NCI-H345 treated with DMSO at 0.1 percent for 48 hours (cell line): Measurements from ENCODE around the gene KDELR1.
"Not testable (repeated sequence)": the region's sequence is repeated elsewhere in the genome, so short reads cannot be mapped to it uniquely, and the experiment has no call there.

Experiments used
- DNase-seq: peaks from one replicate; lab custom pipeline; 2025; ENCODE audit not compliant: unreplicated experiment; lab: John Stamatoyannopoulos, UW

The KDELR1 gene

DNA sequence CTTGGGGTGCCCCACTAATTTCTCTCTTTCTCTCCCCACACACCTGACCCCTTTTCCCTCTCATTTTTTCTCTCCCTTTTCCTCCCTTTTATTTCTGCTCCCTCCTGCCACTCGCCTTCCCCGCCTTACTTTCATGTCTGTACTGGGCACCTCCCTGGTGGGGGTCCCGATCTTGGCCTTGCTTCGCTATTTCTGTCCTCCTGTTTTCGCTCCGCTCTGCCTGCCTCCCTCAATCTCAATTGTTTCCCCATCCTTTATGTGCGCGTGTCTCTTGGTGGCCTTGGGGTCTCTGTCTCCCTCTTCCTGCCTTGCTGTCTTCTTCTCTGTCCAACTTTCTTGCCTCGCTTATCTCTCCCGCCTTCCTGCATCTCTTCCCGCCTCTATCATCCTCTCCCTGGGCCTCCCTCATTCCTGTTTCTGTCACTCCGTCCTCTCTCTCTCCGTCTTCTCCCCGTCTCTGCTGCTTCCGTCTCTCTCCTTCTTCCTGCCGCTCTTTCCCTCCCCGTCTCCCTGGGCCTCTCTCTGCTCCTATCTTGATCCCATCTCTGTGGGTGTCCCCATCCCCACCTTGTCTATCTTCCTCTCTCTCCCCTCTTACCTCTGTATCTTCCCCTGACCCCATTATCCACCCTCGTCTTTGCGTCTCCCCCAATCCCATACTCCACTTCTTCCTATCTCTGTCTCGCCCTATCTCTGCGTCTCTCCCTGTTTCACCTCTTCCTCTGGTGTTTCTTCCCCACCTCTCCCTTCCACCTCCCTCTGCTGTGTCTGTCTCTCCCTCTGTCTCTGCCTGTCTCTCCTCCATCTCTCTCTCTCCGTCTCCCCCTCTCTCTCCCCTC lies 6.1 kb upstream of the KDELR1 start:
- no peak for DNase-seq

- no peak for DNase-seq
These were observed 5.4 kb upstream of the KDELR1 start for GRCh38 chr19:48396824-48397176.

- no peak for DNase-seq
These were observed 4.9 kb upstream of the KDELR1 start for GRCh38 chr19:48396016-48396823.

DNA sequence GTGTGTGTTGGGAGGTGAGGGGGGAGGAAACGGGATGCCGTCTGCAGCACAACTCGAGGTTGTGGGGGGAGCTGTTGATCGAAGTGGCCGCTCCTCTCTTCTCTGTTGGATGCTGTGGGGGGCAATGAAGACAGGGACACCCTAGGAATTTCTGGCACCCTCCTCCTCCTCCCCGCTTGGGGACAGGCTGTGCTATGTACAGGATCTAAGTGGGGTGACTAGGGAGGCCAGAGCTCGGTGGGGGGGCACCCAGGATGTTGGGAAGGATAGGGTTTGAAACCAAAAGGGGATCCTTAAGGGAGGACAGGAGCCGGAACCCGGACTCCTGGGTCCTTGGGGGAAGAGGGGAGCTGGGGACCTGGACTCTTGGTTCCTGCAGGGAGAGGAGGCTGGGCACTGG lies 4.1 kb upstream of the KDELR1 start:
- DNase-seq, result no peak

GRCh38 chr19:48395170-48395455 lies 3.8 kb upstream of the KDELR1 start:
- no peak for DNase-seq

- no peak for DNase-seq
These were observed 3.2 kb upstream of the KDELR1 start for GRCh38 chr19:48394331-48395169.

DNA sequence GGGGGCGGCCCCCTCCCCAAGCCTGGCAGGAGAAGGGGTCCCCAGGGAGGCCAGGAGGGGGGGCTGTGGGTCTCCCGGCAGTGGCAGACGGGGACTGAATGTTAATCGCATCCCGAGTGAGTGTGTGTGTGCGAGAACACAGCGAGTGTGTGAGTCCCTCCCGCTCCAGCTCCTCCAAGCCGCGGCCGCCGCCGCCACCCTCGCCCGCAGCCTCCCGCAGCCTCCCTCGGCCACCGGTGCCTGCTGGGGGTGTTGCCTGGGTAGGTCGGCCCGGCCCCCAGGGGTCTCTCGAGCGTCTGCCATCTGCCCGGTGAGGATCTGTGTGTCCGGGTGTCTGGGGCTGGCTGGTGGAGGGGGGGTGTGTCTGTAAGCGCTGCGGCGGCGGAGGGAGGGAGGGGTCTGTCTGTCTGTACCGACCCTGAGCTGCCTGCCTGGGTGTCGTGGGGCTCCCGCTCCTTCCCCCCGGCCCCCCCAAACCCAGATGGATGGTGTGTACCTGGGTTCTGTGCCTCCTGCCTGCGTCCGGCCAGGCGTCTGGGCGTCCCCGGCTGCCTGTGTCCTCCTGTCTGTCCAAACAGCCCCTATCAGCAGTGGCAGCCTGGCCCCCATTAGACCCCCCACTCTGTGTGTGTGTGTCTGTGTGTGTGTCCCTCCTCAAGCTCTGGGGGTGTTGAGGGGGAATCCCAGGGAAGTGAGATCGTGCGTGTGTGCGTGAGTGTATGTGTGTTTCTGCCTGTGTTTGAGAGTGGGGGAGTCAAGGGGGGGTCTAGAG lies 2.4 kb upstream of the KDELR1 start, which contains the start of gene GRIN2D:
TSS of gene GRIN2D (plus strand) at position 110 of the 772 bp plus-strand sequence. CDS start 4,725 bp downstream, outside the sequence.
- DNase-seq, result no peak

- DNase-seq, result no peak
These were observed 1.7 kb upstream of the KDELR1 start for GRCh38 chr19:48392860-48393558.

DNA sequence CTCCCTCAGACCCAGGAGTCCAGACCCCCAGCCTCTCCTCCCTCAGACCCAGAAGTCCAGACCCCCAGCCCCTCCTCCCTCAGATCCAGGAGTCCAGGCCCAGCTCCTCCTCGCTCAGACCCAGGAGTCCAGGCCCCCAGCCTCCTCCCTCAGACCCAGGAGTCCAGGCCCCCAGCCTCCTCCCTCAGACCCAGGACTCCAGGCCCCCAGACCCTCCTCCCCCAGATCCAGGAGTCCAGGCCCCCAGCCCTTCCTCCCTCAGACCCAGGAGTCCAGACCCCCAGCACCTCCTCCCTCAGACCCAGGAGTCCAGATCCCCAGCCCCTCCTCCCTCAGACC lies 624 bp upstream of the KDELR1 start:
- DNase-seq, result not testable (repeated sequence)

GRCh38 chr19:48390188-48391099 lies 907 bp downstream of the KDELR1 start:
- DNase-seq, result no peak

- no peak for DNase-seq
These were observed 4.4 kb downstream of the KDELR1 start for GRCh38 chr19:48386981-48387380.

DNA sequence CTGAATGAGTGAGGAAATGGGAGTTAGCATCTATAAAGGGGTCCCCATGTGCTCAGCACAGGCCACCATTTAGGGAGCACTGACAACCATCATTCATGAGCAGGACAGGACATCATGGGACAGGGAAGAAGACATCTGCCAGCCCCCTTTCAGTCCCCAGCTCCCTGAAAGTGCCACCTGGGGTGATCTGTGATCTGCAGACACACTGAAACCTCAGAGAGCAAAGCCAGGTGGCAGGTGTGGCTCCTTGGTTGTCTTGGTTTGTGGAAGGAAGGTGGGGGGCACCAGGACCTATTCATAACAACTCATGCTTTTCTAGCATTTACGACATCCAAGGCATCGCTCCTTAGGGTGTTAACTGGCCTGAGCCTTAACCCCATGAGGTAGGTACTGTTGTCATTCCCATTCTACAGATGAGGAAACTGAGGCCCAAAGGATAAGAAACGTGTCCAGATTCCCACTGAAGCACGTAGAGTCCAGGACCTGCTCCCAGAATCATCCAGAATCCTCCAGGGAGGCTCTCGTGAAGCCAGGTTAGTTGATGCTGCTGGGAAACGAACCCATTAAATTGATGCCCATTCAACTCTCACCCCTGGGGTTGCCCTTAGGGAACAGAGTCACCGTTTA lies 5.8 kb downstream of the KDELR1 start:
- no peak for DNase-seq

DNA sequence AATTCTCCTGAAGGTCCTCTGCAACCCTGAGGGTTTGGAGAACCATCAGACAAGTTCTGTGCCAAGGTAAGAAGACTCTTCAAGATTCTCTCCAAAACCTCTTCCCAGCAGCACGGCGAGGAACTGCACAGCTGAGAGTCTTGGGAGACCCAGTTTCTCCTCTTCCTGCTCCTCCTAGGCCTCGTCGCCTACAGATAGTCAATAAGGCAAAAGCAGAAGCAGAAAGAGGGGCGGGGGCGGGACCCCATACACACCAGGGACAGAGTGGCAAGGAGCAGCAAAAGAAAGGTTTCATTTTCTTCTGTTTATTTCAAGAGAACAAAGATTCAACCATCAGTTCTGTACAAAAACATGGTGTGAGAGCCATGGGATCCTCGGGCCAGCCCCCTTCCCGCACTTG lies 9.1 kb downstream of the KDELR1 start:
- no peak for DNase-seq

DNA sequence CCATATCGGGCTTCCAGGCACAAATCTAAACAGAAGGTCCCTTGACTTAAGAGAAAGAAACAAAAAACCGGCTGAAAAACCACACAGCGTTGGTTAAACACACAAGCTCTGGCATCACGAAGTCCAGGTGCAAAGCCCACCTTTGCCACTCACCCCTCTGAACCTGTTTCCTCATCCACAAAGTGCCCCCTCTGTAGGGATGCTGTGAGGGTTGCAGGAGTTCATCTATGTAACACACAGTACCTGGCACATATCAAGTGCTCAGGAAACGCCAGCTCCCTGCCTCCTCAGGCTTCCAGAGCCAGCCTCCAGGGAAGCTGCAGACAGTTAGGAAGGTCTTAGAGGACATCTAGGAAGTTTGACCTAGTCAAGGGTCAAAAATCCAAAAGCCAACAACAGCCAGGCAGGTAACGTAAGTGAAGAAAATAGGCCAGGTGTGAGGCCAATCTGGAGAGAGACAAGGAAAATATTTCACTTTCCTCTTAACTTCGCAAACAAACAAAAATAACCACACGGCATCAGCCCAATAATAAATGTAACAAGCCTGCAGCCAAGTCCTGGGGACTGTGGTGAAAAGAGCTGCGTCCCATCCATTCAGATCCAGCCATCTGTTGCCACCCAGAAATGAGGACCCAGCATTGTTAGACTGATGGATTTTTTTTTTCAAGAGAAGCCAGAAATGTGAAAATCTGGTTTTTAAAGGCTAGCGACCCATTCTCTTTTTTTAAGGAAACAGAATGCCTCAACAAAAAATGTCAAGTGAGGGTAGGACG lies 10.0 kb downstream of the KDELR1 start:
- DNase-seq, result no peak

GRCh38 chr19:48379058-48379457 lies 12.3 kb downstream of the KDELR1 start:
- no peak for DNase-seq

DNA sequence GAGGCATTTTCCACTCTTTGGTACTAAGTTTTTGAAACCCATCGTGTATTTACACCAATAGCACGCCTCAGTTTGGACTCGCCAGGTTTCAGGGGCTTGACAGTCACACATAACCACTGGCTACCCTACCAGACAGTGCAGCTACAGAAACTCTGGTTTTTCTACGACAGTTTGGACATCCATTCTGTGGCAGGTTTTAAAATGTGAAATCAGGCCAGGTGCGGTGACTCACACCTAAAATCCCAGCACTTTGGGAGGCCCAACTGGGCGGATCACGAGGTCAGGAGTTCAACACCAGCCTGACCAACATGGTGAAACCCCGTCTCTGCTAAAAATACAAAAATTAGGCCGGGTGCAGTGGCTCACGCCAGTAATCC lies 13.2 kb downstream of the KDELR1 start:
- DNase-seq, result no peak

- no peak for DNase-seq
These were observed 17.8 kb downstream of the KDELR1 start for GRCh38 chr19:48373567-48373966.

- DNase-seq, result peak; percentile 64
These were observed 18.4 kb downstream of the KDELR1 start for GRCh38 chr19:48372904-48373303.
